Measurements from ENCODE around the gene ZNF562.

The ZNF562 gene

DNA sequence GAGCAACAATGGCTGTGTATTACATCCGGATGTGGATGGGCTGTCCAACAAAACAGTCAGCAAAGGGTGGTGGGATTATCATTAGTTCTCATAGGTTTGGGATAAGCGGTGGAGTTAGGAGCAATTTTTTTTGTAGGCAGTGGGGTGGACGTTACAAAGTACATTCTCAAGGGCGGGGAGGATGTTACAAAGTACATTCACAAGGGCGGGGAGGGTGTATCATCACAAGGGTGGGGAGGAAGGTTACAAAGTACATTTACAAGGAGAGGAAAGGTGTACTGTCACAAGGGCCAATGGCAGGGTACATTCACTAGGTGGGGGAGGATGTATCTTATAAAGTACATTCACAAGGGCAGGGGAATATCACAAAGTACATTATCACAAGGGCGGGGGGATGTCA is 33.1 kb downstream of the ZNF562 start:
- DNase-seq, result no peak

DNA sequence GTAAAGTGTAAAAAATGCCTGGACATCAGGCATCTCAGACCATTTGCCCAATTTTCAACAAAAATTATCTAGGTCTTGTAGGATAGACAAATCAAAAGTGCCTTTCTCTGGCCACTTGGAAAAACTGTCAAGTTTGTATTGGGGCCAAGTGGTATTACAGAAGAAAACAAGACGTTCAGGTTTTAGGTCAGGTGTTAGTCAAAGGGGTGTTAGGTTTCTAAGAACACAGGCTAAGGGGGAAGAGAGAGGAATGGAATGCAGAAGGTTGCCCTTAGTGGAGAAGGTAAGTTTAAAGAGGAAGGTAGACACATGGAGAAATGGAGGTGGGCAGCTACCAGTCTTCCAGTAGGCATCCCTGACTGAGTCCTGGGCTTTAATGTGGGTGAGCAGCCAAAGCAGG is 33.9 kb downstream of the ZNF562 start:
- no peak for DNase-seq

DNA sequence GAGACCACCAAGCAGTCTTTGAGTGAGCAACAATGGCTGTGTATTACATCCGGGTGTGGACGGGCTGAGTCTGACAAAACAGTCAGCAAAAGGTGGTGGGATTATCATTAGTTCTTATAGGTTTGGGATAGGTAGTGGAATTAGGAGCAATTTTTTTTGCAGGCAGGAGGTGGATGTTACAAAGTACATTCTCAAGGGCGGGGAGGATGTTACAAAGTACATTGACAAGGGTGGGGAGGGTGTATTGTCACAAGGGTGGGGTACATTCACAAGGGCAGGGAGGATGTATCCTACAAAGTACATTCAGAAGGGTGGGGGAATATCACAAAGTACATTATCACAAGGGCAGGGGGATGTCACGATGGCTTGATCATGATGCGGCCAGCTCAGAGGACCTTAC is 38.9 kb downstream of the ZNF562 start:
- no peak for DNase-seq

DNA sequence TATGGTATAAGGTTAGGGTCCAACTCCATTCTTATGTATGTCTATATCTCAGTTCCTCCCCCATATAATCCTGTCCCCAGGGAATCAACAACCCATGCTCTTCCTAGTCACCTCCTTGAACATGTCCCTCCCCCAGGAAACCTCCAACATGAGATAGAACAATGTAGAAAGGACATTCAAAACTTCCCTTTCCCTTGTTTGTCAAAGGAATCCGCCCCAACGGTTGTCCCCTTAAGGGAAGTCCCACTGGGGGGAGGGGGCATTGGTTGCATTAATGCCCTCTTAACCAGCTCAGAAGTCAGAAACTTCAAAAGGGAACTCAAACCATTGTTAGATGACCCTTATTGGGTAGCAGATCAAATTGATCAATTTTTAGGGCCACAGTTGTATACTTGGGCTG is 47.0 kb downstream of the ZNF562 start:
- no peak for DNase-seq

DNA sequence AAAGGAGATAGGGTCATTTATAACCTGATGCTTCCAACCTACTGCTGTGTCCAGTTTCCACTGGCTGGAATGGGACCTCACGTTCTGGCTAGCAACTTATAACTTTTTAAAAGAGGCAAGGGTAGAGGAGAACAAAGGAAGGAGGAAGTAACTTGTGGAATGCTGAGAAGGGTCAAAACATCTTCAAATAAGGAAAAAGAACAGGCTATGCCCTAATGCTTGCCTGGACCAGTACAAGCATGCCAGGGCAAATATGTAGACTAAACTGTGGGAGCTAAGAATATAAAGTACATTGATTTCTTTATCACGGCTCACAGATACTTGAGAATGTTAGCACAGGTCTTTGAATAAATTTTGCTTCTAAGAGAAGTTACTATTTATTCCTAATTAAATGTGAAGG is 52.4 kb downstream of the ZNF562 start:
- no peak for DNase-seq

DNA sequence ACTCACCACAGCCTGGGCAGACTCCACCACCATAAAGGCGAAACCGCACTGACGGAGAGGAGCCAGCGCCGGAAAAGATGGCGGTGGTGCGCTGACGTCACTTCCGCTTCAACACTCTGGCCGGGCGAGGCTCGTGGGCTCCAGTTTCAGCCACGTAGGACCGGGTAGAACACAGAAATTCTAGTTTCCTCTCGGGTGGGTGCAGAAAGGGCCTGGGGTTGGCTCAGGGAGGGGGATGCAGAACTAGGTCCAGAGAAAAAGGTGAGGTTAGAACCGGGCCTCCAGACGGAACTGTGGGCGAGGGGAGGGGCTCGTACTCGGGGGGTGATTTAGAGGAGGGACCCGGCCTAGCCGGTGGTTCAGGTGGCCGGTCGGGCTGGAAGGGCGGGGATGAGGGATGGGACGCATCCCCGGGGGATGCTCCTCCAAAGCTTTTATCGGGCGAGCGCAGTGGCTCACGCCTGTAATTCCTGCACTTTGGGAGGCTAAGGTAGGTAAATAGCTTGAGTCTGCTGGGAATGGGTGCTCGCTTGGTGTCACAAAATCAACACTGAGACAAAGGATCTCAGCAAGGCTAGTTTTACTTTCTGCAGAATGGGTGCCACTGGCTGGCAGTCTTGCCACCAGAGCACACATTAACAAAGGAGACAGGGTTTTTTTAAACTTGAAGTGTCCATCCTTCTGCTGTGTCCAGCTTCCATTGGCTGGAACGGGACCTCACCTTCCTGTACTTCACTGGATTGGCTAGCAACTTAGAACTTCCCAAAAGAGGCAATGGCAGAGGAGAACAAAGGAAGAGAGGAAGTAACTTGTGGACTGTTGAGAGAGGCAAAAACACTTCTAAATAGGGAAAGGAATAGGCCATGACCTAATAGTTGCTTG is 53.5 kb downstream of the ZNF562 start, which contains the start of gene ZNF561:
TSS of gene ZNF561 (minus strand) at position 77 of the 882 bp plus-strand sequence. CDS start 1,776 bp downstream, outside the sequence.
- peak; percentile 86 for DNase-seq

DNA sequence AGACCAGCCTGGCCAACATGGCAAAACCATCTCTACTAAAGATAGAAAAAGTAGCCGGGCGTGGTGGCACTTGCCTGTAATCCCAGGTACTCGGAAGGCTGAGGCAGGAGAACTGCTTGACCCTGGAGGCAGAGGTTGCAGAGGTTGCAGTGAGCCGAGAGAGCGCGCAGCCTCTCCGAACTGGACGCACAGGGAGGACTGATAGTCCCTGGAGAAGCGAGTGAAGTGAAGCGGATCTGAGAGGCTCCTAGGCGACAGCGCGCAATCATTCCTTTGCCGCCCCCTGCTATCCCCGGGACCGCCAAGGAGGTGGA is 54.1 kb downstream of the ZNF562 start:
- DNase-seq, result no peak

DNA sequence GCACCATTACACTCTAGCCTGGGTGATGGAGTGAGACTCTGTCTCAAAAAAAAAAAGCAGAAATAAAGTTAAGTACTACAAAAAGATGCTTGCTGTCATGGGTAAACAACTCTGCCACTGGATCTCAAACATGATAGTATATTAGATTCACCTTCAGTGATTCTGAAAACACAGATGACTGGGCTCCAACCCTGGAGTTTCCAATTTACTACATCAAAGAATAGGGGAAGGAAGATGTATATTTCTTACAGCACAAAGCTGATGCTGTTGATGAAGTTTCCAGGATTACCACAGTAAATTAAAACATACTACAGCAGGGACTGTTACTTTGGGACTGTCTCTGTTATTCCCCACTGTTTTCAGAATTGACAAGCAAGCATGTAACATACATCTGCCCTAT is 59.1 kb downstream of the ZNF562 start:
- no peak for DNase-seq

DNA sequence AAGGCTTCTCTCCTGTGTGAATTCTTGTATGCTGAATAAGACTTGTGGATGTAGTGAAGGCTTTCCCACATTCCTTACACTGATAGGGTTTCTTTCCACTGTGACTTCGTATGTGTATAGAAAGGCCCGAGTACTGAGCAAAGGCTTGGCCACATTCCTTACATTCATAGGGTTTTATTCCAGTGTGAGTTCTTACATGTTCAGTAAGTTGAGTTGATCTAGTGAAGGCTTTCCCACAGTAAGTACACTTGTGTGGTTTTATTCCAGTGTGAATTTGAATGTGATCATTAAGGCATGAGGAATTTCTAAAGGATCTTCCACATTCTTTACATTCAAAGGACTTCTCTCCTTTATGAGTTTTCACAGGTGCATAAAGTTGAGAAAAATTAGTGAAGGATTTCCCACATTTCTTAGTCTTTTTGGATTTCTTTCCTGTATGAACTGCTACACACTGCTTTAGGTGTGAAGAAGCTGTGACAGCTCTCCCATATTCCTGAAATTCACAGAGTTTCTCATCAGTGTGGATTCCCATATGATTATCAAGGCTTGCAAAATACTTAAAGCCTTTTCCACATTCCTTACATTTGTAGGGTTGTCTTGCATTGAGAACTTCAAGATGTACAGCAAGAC is 64.3 kb downstream of the ZNF562 start:
- no peak for DNase-seq

DNA sequence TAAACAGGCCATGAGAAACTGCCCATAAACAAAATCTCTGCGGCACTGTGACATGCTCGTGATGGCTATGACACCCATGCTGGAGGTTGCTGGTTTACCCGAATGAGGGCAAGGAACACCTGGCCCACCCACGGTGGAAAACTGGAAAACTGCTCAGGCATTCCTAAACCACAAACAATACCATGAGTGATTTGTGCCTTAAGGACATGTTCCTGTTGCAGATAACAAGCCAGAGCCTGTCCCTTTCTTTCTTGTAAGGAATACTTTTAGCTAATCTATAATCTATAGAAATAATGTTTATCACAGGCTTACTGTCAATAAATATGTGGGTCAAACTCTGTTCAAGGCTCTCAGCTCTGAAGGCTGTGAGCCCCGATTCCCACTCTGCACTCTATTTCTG is 66.0 kb downstream of the ZNF562 start:
- no peak for DNase-seq

DNA sequence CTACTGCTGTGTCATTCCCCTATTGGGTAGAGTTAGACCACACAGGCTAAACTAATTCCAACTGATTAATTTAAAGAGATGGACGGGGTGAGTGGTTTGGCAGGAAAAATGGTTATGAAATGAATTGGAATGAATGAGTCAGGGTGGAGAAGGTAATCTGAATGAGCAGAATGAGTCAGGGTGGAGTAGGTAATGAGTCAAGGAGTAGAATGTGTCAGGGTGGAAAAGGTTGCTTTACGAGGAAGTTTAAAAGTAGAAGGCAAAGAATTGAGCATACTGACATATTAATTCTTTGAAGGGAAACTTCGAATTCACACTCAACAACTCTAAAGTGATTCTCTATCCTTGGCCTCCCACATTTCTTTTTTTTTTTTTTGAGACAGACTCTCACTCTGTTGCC is 77.9 kb downstream of the ZNF562 start:
- no peak for DNase-seq

Measured in activated naive CD4-positive, alpha-beta T cell treated with Interleukin-2 at 50 U/mL for 16 hours (primary cell).